ENCODE measurements around the gene ZDHHC14.
"Not testable (repeated sequence)": the region's sequence is repeated elsewhere in the genome, so short reads cannot be mapped to it uniquely, and the experiment has no call there.

The ZDHHC14 gene

DNA sequence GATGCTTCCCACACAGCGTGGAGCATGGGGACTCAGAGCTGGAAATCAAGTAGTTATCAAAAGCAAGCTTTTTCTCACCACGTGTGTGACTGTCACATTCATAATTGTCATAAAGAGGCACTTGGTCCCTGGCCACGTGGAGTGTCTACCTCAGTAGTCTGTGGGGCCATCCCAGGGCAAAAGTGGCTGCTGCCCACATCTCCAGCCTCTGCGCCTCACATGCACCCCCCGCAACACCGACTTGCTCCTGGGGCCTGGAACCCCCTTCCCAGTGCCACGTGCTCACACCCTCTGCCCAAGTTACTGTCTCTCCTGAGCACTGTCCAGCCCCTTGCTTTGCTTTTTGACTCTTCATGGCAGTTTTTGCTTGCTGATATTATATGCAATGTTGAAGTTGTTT lies 308.9 kb downstream of the ZDHHC14 start:
- no peak overlapping the region for H3K27ac ChIP-seq
- TF ChIP-seq, protein P1, sequence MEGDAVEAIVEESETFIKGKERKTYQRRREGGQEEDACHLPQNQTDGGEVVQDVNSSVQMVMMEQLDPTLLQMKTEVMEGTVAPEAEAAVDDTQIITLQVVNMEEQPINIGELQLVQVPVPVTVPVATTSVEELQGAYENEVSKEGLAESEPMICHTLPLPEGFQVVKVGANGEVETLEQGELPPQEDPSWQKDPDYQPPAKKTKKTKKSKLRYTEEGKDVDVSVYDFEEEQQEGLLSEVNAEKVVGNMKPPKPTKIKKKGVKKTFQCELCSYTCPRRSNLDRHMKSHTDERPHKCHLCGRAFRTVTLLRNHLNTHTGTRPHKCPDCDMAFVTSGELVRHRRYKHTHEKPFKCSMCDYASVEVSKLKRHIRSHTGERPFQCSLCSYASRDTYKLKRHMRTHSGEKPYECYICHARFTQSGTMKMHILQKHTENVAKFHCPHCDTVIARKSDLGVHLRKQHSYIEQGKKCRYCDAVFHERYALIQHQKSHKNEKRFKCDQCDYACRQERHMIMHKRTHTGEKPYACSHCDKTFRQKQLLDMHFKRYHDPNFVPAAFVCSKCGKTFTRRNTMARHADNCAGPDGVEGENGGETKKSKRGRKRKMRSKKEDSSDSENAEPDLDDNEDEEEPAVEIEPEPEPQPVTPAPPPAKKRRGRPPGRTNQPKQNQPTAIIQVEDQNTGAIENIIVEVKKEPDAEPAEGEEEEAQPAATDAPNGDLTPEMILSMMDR (IDR thresholded peaks at IDR 0.05) = no peak
- no peak for TF ChIP-seq ZFX (IDR thresholded peaks at IDR 0.05; ENCODE audit: borderline replicate concordance)

DNA sequence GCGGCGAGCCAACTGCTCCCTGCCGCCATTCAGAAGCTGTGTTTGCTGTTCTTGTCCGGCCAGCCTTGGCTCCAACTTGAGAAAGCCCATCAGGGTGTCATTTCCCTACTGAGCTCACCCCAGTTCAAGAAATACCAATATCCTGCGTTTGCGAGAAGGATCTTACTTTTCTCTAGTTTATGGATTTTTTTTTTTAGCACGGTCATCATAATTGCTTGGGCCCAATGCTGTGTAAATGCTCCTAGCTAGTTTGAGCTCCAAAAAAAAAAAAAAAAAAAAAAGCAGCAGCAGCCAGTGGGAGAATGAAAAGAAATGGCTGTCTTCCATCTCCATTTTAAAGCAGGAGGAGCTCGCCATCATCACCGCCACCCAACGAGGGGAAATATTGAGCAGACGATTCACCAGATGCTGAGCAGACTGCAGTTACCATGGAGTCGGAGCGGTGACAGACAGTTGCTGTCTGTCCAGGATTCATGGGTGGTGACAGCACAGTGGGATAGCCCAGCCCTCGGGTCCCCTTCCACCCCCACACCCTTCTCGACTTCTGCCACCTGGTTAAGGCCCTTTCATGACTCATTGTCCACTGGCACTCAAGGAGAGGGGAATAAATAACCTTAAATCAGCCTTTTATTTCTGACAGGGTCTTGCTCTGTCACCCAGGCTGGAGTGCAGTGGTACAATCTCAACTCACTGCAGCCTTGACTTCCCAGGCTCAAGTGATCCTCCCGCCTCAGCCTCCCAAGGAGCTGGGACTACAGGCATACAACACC lies 309.6 kb downstream of the ZDHHC14 start:
- TF ChIP-seq, protein P1 (IDR thresholded peaks at IDR 0.05) = no peak
- TF ChIP-seq ZFX (IDR thresholded peaks at IDR 0.05; ENCODE audit: borderline replicate concordance) = no peak
- H3K27ac ChIP-seq = no peak overlapping the region

DNA sequence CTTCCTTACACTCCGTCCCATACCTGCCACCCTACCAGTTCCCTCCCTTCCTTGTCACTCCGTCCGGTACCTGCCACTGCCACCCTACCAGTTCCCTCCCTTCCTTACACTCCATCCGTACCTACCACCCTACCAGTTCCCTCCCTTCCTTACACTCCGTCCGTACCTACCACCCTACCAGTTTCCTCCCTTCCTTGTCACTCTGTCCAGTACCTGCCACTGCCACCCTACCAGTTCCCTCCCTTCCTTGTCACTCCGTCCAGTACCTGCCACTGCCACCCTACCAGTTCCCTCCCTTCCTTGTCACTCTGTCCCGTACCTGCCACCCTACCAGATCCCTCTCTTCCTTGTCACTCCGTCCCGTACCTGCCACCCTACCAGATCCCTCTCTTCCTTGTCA lies 310.6 kb downstream of the ZDHHC14 start:
- H3K27ac ChIP-seq = not testable (repeated sequence)

DNA sequence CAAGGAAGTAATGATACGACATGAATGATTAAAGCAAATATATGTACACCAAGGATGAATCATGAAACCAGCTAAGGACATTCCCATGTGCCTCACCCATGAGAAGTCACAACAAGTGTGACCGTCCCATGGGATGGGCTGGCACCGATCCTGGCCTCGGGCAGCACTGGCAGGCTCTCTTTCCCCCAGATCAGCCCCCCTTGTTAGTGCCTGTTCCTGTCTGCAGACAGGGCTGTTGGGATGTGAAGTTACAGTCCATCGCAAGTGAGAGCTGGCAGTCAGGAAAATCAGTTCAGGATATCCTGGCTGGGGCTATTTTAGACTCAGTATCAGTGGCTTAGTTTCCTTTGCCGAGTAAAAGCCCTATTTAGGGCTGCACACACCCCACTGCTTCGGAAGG lies 312.9 kb downstream of the ZDHHC14 start:
- TF ChIP-seq, protein P1 (IDR thresholded peaks at IDR 0.05) = no peak

DNA sequence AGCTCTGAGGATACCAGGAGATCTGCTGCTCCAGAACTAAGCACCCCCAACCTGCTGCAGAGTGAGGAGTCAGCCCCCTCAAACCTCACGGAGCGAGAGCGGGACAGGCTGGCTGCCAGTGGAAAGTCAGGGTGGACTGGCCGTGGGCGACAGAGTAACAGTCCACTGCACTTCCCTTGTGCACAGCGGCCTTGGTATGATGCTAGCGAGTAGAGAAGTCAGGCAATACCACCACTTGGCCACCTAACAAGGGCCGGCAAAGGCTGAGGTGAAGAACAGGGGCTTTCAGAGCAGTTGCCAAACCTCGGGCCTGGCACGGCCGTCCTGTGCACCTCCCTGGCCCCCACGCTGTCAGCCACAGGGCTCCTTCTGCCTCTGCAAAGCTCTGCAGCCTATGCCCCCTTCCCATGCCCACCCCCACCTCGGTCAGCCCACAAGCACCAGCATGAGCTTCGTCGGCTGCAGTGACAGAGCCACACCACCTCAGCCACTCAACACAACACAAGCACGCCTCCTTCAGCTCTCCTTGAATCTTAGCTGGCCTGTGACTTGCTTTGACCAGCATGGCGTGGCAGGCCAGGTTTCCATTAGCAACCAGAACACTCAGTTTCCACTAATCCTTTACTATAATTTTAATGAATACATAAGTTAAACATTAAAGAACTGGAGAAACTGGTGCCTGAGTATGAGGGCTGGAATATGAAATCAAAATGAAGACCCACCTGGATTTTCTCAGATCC lies 314.5 kb downstream of the ZDHHC14 start:
- no peak for TF ChIP-seq ZFX (IDR thresholded peaks at IDR 0.05; ENCODE audit: borderline replicate concordance)
- TF ChIP-seq, protein P1 (IDR thresholded peaks at IDR 0.05) = no peak
- H3K27ac ChIP-seq = no peak overlapping the region

More for the DNA sequence above, 312.9 kb downstream of the ZDHHC14 start:
- H3K27ac ChIP-seq = no peak overlapping the region

DNA sequence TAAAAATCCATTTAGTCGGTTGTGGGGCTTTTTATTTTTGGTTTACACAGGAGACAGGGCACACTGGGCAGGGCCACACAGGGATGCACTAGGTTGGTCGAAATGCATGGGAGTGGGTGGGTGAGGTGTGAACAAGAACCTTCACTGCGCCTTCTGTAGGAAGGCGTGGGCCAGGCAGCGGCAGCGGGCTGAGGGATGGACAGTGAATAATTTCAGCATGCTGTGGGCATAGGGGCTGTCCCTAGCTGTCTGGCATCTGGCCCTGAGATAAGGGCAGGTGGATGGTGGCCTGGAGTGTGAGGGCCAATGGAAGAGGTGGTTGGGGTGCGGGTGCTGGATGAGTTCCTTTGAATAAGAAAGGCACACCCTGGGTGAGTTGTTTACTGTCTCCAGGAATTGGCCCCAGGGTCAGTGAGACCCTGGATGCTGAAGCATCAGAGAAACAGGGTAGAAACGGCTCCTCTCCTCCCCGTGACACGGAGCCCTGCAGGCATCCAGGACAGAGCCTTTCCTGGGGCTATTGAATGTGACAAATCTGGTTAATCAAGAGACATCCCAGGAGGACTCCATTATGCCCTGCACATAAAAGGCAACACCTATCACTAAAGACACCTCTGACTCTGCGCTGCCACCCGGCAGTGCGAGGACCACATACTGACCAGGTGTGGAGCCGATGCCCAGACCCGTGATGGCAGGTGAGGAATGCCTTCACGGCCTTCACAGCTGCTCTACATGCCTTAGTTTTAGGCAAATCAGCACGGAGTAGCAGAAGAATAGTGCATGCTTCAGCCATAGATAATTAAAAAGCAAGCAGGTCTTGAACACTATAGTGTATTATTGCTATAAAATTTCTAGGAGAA lies 319.0 kb downstream of the ZDHHC14 start:
- TF ChIP-seq ZFX (IDR thresholded peaks at IDR 0.05; ENCODE audit: borderline replicate concordance) = no peak
- TF ChIP-seq, protein P1 (IDR thresholded peaks at IDR 0.05) = no peak
- no peak overlapping the region for H3K27ac ChIP-seq

DNA sequence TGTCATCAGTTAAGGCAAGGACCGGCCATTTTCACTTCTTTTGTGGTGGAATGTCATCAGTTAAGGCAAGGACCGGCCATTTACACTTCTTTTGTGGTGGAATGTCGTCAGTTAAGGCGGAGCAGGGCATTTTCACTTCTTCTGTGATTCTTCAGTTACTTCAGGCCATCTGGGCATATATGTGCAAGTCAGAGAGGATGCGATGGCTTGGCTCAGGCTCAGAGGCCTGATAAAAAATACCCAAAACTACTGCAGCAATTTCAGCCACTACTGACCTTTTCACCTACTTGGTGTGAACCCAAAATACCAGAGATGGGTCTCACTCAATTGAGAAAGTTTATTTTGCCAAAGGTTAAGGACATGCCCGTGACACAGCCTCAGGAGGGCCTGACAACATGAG lies 325.4 kb downstream of the ZDHHC14 start:
- not testable (repeated sequence) for H3K27ac ChIP-seq

DNA sequence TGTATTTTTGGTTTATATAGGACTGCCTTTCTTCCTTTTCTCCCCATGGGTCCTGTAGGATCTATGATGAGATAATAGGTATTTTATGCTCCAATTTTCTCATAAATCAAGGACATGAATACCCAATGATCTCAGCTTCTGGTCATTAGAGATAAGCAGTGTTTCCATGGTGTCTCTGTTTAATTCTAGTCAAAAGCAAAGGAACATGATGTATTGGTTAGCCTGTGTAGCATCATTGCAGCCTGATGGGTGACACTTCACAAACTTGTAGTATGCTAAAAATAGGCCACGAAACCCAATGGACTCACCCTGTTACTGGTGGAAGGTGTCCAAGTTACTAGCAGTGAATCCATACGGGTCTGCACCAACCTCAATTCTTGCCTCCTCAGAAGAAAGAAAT lies 325.9 kb downstream of the ZDHHC14 start:
- TF ChIP-seq, protein P1 (IDR thresholded peaks at IDR 0.05) = no peak
- no peak for TF ChIP-seq ZFX (IDR thresholded peaks at IDR 0.05; ENCODE audit: borderline replicate concordance)
- no peak overlapping the region for H3K27ac ChIP-seq

Data from 22Rv1 (cell line).